Fibroblast of peridontal ligament (primary cell): Measurements from ENCODE around the gene DUS1L.
"Not testable (repeated sequence)": the region's sequence is repeated elsewhere in the genome, so short reads cannot be mapped to it uniquely, and the experiment has no call there.

Source experiments
- DNase-seq: peaks from one replicate; pipeline ENCODE4 v3.0.0-alpha.2; 2010; ENCODE audit errors: extremely low read depth

Gene DUS1L

DNA sequence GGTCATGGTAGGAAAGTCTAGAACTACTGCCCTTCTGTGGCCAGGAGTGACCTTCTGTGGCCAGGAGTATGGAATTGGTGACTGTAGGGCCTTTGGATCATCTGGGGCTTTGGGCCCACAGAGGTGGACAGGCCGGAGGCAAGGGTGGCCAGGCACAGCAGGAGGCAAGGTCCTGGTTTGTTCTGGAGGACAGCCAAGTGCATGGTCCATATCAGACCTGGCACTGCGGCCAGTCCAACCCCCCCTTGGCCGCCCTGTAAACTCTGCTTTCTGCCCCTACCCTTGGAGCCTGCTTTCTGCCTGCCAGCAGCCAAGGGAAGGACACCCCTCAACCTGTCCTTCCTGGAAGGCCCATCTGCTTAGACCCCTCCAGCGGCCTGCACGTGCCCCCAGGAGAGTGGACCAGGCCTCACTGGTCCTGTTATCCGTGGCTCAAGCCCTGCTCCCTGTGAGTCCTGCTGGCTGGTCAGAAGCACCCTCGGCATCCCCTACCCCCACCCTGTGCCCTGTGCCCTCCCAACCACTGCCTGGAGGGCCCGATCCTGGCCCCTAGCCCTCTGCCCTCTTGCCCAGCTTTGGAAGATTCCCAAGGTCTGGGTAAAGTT is 25.8 kb downstream of the DUS1L start:
- no peak for DNase-seq

DNA sequence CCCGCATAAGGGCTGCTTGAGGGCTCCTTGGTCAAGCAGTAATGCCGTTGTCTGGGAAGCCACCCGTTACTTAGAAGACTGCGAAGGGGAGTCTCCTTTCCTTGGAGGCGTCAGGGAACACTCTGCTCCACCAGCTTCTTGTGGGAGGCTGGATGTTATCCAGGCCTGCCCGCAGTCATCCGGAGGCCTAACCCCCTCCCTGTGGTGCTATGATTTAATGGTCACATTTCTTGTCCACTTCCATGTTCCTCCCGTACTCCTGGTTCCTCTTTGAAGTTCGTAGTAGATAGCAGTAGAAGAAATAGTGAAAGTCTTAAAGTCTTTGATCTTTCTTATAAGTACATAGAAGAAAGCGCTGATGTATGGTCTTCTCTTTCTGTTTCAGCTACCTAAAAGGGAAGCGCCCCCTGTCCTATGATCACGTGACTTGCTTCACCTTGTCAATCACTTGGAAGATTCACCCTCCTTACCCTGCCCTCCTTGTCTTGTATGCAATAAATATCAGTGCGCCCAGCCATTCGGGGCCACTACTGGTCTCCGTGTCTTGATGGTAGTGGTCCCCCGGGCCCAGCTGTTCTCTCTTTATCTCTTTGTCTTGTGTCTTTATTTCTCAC is 26.7 kb downstream of the DUS1L start:
- not testable (repeated sequence) for DNase-seq

GRCh38 chr17:82037889-82038195 is 27.8 kb downstream of the DUS1L start:
- no peak for DNase-seq

DNA sequence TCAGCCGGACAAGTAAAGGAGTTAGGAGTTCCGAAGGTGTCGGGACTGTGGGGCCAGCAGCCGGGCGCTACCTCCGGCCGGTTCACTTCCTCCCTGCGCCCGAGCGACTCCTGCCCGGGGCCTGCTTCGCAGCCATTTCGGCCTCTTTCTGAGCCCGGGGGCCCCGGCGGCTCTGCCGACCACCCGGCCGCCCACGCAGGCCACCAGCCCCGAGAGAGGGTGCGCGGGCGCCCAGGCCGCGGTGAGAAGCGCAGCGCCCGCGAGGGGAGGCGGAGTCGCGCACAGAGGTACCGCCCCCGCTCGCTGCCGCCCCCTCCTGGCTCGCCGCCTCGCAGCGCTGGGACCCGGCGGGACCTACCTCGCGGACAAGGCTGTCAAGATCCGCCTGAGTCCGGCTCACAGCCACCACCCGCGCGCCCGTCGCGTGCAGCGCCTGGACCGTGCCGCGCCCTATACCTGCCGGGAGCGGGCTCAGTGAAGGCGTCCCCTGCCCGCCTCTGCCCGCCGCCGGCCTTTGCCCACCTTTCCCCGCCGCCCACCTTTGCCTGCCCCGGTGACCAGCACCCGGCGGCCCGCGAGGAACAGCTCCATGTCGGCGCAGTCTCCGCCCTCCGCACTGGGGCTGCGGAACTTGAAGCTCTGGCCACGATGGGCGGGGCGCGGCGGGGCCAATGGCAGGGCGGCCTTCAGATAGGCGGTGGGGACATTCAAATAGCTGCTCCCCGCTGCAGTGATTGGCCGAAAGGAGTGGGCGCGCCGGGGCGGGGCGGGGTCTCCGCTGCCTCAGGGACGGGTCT is 28.3 kb downstream of the DUS1L start, which contains the start of gene DCXR:
Gene DCXR (minus strand): TSS at position 606 of the 797 bp plus-strand sequence. CDS start 15 bp downstream, at position 591.
- peak; percentile 87 for DNase-seq

DNA sequence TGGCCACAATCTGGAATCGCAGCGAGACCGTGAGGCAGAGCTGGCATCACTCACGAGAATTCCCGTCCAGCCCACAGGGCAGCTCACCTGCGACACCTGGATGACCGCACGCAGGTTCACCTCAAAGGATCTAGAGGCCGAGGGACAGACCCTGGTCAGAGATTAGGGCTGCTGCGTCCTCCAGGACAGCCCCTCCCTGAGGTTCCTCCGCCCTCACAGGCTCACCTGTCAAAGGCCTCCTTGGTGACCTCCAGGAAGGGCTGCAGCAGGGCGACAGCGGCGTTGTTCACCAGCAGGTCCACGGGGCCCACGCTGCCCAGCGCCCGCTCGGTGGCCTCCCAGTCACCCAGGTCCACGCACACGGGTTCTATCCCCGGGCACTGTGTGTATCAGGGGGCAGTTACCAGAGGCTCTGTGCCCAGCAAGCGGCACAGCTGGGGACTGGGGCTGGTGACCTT is 28.9 kb downstream of the DUS1L start:
- no peak for DNase-seq

DNA sequence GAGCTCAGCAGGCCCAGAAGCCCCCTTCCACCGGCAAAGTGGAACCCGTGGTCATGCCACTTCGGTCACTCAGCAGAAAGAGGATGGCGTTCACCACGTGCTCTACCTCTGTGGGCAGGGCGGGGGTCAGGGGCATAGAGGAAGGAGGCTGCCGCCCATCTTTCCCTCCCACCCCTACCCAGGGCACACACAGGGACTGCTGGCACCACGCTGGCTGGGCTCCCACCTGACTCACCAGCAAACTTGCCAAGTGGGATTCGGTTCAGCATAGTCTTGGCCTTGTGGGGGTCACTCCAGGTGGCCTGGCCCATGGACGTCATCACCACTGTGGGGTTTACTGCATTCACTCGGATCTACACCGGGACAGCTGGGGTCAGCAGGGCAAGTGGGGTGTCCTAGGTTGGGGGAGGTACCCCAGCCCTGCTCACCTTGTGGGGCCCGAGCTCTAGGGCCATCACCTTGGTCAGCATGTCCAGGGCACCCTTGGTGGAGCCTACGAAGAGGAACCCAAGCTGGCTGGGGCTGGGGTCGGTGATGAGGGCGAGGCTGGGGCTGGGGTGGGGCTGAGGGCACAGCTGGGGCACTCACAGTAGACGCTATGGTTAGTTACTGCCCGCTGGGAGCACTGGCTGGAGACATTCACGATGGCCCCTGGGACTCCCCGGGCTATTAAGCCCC is 29.5 kb downstream of the DUS1L start:
- DNase-seq: no peak

DNA sequence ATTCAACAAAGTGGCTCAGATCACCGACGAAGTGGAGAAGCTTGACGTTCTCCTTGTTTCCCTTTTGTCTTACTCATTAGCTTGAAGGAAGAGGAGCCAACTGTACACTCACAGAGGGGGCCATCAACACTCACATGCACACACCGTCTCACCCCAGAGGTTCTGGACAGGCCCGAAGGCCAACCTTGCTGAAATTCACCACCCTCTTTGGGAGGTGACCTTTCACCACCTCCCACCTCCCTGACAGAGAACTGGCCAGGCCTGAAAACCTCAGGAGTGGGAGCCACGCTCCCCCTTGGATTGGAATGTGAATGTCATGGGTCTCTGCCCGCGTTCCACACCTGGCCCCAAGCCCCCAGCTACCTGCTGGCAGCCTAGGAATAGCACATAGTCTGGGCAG is 30.1 kb downstream of the DUS1L start:
- DNase-seq: no peak

DNA sequence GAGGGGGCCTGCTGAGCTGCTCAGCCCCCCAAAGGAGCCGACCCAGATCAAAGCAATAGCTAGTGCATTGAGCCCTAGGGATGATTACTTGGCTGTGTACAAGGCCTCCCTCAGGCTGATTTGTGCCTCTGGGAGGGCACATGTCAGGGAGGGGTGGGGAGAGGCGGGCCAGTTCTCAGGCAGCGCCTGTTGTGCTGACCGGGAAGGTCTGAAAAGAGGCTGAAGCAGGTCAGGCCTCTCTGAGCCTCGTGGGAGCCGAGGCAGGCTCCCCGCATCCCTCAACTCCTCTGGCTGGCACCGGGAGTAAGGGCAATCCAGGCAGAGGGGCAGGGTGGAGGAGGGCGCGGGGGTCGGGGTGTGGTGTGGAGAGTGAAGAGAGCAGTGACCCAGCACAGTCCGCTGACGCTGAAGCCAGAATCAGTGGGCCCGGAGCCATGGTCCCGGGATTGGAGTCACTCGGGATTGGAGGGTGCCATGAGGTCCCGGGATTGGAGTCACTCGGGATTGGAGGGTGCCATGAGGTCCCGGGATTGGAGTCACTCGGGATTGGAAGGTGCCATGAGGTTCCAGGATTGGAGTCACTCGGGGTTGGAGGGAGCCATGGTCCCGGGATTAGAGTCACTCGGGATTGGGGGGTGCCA is 31.1 kb downstream of the DUS1L start:
- DNase-seq: no peak

GRCh38 chr17:82033359-82034085 is 32.1 kb downstream of the DUS1L start:
- DNase-seq: no peak

- DNase-seq: no peak
These were observed 33.5 kb downstream of the DUS1L start for GRCh38 chr17:82031885-82032627.

DNA sequence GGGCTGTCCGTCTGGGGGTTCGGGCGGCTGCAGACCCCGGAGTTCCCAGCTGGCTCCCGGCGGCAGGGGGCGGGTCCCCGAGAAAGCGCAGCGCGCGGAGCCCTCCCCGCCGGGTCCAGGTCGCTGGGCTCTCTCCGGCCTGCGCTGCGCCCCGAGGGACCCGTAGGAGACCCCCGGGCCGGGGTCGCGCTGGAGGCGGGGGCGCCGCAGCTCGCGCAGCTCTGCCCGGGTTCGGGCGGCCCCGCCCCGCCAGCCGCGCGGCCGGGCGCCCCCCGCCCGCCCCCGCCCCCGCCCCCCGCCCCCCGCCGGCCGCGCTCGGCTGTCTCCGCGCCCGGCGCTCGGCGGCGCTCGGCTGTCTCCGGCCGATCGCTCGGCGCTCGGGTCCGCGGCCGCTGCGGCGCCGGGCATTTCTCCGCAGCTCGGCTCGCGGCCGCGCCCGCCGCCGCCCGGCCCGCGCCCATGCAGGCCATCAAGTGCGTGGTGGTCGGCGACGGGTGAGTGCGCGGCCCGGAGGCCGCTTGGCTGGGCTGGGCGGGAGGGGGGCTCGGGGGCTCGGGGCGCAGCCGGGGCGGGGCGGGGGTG is 34.2 kb downstream of the DUS1L start, which contains the start of gene RAC3:
Gene RAC3 (plus strand): TSS at position 376 of the 582 bp plus-strand sequence. CDS start 84 bp downstream, at position 460.
- DNase-seq: no peak

DNA sequence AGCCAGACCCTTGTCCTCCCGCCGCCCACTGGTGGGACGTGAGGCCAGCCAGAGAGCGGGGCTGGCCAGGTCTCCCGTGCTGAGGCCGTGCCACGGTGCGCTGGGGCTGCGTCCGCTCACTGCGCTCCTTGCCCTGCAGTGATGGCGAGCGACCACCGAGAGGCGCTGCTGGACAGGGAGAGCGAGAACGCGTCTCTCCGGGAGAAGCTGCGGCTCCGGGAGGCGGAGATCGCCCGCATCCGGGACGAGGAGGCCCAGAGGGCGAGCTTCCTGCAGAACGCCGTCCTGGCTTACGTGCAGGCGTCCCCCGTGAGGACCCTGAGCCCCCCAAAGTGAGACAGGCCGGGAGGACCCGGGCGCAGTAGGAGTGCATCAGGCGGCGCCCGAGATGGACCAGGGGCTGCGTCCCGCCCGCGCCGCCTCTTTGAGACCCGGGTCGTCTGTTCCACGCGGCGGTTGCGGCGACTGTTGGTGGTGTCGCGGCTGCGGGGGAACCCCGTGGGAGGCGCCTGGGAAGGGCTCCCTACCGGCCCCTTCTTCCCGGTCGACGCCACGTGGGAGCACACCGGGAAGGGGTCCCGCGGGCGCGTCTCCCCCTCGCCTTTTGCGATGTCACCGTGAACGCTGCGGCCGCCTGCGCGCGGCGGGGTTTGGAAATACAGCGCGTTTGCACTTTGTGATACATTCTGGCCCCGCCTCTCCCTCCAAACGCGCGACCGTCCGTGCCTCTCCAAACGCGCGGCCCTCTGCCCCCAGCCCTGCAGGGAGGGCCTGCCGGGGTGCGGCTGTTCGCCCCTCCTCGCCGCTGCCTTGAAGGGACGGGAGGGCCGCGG is 34.9 kb downstream of the DUS1L start:
- DNase-seq: peak; percentile 75

DNA sequence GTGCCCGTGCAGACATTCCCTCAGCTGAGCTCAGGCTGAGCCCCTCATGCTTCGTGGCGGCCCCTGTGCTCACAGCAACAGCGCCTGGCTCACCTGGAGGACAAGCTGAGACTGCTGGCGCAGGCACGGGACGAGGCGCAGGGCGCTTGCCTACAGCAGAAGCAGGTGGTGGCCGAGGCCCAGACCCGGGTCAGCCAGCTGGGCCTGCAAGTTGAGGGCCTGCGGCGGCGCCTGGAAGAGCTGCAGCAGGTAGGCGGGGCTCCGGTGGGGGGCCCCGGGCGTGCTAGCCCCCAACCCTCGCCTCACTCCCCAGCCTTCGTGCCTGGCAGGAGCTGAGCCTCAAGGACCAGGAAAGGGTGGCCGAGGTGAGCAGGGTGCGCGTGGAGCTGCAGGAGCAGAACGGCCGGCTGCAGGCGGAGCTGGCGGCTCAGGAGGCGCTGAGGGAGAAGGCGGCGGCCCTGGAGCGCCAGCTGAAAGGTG is 35.6 kb downstream of the DUS1L start:
- DNase-seq: no peak

DNA sequence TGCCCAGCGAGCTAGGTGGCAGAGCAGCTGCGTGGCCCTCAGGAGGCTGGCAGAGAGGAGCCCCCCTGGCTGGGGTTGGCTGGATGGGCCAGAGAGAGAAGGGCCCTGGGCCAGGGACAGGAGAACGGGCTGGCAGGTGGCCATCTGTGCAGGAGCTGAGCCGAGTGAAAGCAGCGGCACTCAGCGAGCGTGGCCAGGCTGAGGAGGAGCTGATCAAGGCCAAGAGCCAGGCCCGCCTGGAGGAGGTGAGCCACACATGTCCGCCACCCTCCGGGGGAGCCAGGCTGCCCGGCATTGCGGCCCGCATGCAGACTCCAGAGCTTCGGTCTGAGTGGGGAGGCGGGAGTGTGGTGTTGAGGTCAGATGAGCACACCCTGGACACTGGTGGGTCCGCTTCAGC is 36.2 kb downstream of the DUS1L start:
- DNase-seq: no peak

DNA sequence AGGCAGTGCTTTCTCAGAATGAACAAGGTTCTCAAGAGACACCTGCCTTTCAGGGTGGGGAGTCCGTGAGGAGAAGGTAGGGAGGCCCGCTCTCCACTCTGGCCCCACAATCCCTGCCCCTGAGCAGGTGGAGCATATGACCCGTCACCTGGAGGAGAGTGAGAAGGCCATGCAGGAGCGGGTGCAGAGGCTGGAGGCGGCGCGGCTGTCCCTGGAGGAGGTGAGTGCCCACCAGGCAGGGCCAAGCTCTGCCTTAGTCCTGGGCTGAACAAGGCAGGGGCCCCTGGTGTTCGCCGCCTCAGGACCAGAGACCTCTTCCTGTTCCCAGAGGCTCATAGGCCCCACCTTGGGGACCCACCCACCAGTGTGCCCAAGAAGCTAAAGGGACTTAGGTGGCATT is 36.6 kb downstream of the DUS1L start:
- no peak for DNase-seq

- DNase-seq: no peak
These were observed 37.4 kb downstream of the DUS1L start for GRCh38 chr17:82028246-82028645.

- no peak for DNase-seq
These were observed 40.0 kb downstream of the DUS1L start for GRCh38 chr17:82025401-82026107.

- DNase-seq: no peak
These were observed 40.7 kb downstream of the DUS1L start for GRCh38 chr17:82024859-82025258.
